ENCODE measurements around the gene RGS11. TPM values are rescaled to one million over a fixed set of nuclear protein-coding genes. Genes with fewer than 3 reads are reported as not detected.

RGS11 gene
- total and polyA plus RNA-seq, 2 experiments from 2014 or later, result 0.74 to 1.8 TPM

DNA sequence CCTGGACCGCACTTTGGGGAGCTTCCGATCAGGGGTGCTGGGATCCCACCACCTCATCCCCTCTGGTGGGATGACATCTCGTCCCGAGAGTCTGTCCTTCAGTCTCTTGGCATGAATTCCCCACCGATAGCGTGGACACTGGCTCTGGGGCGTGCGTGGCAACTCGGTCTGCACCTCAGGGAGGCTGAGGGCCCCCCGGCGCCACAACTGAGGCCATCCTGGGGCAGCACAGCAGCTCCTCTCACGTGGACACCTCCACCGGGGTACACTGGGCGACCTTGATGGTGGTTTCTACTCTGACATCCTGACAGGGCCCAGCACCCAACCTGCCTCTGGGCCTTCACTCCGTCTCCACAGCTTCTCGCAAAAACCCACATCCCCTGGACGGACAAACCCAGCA lies 15.8 kb upstream of the RGS11 start:
- no peaks in the 10 kb centered on the region; the same call in 2 of the 3 replicates for H3K9me3 Mint-ChIP-seq
- H3K36me3 ChIP-seq (ENCODE audit: insufficient read depth), result no peaks in the 10 kb centered on the region; the same call in 1 of the 2 replicates

More for the DNA sequence above, 15.8 kb upstream of the RGS11 start:
- no peak overlapping the region for H3K27ac Mint-ChIP-seq
- no peak for DNase-seq (ENCODE audit: low spot score)
- Histone ChIP-seq H3K4me2 (no peak overlapping the region), H2AFZ (no peak overlapping the region), H4K20me1 (replicated peaks; ENCODE audit: insufficient read depth) (no peaks in the 10 kb centered on the region), H3K4me3 (no peak overlapping the region), H3F3A (replicated peaks; ENCODE audit: low read depth) (no peaks in the 10 kb centered on the region), H3K4me1 (ENCODE audit: insufficient read depth) (no peaks in the 10 kb centered on the region), H3K27ac (ENCODE audit: low read depth) (no peak overlapping the region), H3K9me2 (ENCODE audit: insufficient read depth) (no peaks in the 10 kb centered on the region), H3K27me3 (ENCODE audit: insufficient read depth) (no peaks in the 10 kb centered on the region), H3K79me2 (replicated peaks; ENCODE audit: insufficient read depth) (no peaks in the 10 kb centered on the region)
- H3K4me3 Mint-ChIP-seq, result no peak overlapping the region
- no peaks in the 10 kb centered on the region for H3K4me1 Mint-ChIP-seq
- H3K27me3 Mint-ChIP-seq (ENCODE audit: insufficient read depth, low read depth, poor library complexity), result no peaks in the 10 kb centered on the region
- TF ChIP-seq EZH2phosphoT487 (IDR thresholded peaks at IDR 0.05; ENCODE audit: unreplicated experiment), result no peak
- no peak for TF ChIP-seq JUNB (IDR thresholded peaks at IDR 0.05; ENCODE audit: unreplicated experiment)
- no peak for TF ChIP-seq STAT1 (IDR thresholded peaks at IDR 0.05; ENCODE audit: unreplicated experiment)
- TF ChIP-seq EZH2 (IDR thresholded peaks at IDR 0.05; ENCODE audit: low read depth, unreplicated experiment), result no peak
- TF ChIP-seq, protein P1, sequence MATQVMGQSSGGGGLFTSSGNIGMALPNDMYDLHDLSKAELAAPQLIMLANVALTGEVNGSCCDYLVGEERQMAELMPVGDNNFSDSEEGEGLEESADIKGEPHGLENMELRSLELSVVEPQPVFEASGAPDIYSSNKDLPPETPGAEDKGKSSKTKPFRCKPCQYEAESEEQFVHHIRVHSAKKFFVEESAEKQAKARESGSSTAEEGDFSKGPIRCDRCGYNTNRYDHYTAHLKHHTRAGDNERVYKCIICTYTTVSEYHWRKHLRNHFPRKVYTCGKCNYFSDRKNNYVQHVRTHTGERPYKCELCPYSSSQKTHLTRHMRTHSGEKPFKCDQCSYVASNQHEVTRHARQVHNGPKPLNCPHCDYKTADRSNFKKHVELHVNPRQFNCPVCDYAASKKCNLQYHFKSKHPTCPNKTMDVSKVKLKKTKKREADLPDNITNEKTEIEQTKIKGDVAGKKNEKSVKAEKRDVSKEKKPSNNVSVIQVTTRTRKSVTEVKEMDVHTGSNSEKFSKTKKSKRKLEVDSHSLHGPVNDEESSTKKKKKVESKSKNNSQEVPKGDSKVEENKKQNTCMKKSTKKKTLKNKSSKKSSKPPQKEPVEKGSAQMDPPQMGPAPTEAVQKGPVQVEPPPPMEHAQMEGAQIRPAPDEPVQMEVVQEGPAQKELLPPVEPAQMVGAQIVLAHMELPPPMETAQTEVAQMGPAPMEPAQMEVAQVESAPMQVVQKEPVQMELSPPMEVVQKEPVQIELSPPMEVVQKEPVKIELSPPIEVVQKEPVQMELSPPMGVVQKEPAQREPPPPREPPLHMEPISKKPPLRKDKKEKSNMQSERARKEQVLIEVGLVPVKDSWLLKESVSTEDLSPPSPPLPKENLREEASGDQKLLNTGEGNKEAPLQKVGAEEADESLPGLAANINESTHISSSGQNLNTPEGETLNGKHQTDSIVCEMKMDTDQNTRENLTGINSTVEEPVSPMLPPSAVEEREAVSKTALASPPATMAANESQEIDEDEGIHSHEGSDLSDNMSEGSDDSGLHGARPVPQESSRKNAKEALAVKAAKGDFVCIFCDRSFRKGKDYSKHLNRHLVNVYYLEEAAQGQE (IDR thresholded peaks at IDR 0.05; ENCODE audit: unreplicated experiment), result no peak
- TF ChIP-seq, protein P2, sequence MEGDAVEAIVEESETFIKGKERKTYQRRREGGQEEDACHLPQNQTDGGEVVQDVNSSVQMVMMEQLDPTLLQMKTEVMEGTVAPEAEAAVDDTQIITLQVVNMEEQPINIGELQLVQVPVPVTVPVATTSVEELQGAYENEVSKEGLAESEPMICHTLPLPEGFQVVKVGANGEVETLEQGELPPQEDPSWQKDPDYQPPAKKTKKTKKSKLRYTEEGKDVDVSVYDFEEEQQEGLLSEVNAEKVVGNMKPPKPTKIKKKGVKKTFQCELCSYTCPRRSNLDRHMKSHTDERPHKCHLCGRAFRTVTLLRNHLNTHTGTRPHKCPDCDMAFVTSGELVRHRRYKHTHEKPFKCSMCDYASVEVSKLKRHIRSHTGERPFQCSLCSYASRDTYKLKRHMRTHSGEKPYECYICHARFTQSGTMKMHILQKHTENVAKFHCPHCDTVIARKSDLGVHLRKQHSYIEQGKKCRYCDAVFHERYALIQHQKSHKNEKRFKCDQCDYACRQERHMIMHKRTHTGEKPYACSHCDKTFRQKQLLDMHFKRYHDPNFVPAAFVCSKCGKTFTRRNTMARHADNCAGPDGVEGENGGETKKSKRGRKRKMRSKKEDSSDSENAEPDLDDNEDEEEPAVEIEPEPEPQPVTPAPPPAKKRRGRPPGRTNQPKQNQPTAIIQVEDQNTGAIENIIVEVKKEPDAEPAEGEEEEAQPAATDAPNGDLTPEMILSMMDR (conservative IDR thresholded peaks at IDR 0.05; ENCODE audit: low read depth in 2 of 2), result no peak
- TF ChIP-seq, protein P3, sequence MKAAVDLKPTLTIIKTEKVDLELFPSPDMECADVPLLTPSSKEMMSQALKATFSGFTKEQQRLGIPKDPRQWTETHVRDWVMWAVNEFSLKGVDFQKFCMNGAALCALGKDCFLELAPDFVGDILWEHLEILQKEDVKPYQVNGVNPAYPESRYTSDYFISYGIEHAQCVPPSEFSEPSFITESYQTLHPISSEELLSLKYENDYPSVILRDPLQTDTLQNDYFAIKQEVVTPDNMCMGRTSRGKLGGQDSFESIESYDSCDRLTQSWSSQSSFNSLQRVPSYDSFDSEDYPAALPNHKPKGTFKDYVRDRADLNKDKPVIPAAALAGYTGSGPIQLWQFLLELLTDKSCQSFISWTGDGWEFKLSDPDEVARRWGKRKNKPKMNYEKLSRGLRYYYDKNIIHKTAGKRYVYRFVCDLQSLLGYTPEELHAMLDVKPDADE (IDR thresholded peaks at IDR 0.05), result no peak
- no peak for TF ChIP-seq CREB1 (CRISPR knock-in tag; IDR thresholded peaks at IDR 0.05; ENCODE audit: low read depth)
- TF ChIP-seq, protein P4, sequence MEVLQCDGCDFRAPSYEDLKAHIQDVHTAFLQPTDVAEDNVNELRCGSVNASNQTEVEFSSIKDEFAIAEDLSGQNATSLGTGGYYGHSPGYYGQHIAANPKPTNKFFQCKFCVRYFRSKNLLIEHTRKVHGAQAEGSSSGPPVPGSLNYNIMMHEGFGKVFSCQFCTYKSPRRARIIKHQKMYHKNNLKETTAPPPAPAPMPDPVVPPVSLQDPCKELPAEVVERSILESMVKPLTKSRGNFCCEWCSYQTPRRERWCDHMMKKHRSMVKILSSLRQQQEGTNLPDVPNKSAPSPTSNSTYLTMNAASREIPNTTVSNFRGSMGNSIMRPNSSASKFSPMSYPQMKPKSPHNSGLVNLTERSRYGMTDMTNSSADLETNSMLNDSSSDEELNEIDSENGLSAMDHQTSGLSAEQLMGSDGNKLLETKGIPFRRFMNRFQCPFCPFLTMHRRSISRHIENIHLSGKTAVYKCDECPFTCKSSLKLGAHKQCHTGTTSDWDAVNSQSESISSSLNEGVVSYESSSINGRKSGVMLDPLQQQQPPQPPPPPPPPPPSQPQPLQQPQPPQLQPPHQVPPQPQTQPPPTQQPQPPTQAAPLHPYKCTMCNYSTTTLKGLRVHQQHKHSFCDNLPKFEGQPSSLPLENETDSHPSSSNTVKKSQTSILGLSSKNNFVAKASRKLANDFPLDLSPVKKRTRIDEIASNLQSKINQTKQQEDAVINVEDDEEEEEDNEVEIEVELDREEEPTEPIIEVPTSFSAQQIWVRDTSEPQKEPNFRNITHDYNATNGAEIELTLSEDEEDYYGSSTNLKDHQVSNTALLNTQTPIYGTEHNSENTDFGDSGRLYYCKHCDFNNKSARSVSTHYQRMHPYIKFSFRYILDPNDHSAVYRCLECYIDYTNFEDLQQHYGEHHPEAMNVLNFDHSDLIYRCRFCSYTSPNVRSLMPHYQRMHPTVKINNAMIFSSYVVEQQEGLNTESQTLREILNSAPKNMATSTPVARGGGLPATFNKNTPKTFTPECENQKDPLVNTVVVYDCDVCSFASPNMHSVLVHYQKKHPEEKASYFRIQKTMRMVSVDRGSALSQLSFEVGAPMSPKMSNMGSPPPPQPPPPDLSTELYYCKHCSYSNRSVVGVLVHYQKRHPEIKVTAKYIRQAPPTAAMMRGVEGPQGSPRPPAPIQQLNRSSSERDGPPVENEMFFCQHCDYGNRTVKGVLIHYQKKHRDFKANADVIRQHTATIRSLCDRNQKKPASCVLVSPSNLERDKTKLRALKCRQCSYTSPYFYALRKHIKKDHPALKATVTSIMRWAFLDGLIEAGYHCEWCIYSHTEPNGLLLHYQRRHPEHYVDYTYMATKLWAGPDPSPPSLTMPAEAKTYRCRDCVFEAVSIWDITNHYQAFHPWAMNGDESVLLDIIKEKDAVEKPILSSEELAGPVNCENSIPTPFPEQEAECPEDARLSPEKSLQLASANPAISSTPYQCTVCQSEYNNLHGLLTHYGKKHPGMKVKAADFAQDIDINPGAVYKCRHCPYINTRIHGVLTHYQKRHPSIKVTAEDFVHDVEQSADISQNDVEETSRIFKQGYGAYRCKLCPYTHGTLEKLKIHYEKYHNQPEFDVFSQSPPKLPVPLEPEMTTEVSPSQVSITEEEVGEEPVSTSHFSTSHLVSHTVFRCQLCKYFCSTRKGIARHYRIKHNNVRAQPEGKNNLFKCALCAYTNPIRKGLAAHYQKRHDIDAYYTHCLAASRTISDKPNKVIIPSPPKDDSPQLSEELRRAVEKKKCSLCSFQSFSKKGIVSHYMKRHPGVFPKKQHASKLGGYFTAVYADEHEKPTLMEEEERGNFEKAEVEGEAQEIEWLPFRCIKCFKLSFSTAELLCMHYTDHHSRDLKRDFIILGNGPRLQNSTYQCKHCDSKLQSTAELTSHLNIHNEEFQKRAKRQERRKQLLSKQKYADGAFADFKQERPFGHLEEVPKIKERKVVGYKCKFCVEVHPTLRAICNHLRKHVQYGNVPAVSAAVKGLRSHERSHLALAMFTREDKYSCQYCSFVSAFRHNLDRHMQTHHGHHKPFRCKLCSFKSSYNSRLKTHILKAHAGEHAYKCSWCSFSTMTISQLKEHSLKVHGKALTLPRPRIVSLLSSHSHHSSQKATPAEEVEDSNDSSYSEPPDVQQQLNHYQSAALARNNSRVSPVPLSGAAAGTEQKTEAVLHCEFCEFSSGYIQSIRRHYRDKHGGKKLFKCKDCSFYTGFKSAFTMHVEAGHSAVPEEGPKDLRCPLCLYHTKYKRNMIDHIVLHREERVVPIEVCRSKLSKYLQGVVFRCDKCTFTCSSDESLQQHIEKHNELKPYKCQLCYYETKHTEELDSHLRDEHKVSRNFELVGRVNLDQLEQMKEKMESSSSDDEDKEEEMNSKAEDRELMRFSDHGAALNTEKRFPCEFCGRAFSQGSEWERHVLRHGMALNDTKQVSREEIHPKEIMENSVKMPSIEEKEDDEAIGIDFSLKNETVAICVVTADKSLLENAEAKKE (CRISPR knock-in tag; IDR thresholded peaks at IDR 0.05), result no peak
- no peak for TF ChIP-seq NANOG (IDR thresholded peaks at IDR 0.05; ENCODE audit: borderline replicate concordance)
- TF ChIP-seq ZNF114 (CRISPR knock-in tag; IDR thresholded peaks at IDR 0.05), result no peak
- no peak for ATAC-seq
- peaks cover 10% of the 10 kb centered on the region for H3K36me3 Mint-ChIP-seq (ENCODE audit: low read depth)
